GM18511 (cell line): ENCODE measurements around the gene CRMP1.

ENCODE experiments used
- ATAC-seq: cut with Tn5 transposase; IDR thresholded peaks from one replicate; pipeline ENCODE4 v1.9.1; 2021; ENCODE audit warnings: mild to moderate bottlenecking, moderate library complexity; ENCODE audit not compliant: unreplicated experiment

Gene CRMP1

GRCh38 chr4:5890063-5890727 lies 2.7 kb downstream of the CRMP1 start:
- no peak for ATAC-seq

- no peak for ATAC-seq
These were observed 3.7 kb downstream of the CRMP1 start for GRCh38 chr4:5889002-5889696.

GRCh38 chr4:5888222-5889001 lies 4.5 kb downstream of the CRMP1 start:
- no peak for ATAC-seq

GRCh38 chr4:5887361-5888221 lies 5.3 kb downstream of the CRMP1 start:
- ATAC-seq = no peak

- ATAC-seq = no peak
These were observed 5.9 kb downstream of the CRMP1 start for GRCh38 chr4:5887011-5887360.

GRCh38 chr4:5885733-5886132 lies 7.2 kb downstream of the CRMP1 start:
- no peak for ATAC-seq

- ATAC-seq = no peak
These were observed 8.1 kb downstream of the CRMP1 start for GRCh38 chr4:5884796-5885195.

GRCh38 chr4:5883916-5884315 lies 9.0 kb downstream of the CRMP1 start:
- no peak for ATAC-seq

- ATAC-seq = no peak
These were observed 9.9 kb downstream of the CRMP1 start for GRCh38 chr4:5882947-5883346.

- ATAC-seq = no peak
These were observed 11.5 kb downstream of the CRMP1 start for GRCh38 chr4:5881340-5881739.

GRCh38 chr4:5878359-5878758 lies 14.5 kb downstream of the CRMP1 start:
- no peak for ATAC-seq

GRCh38 chr4:5877392-5877791 lies 15.5 kb downstream of the CRMP1 start:
- ATAC-seq = no peak

GRCh38 chr4:5874811-5875449 lies 18.0 kb downstream of the CRMP1 start:
- no peak for ATAC-seq

- ATAC-seq = no peak
These were observed 22.2 kb downstream of the CRMP1 start for GRCh38 chr4:5870701-5871100.

- no peak for ATAC-seq
These were observed 22.8 kb downstream of the CRMP1 start for GRCh38 chr4:5869966-5870619.

GRCh38 chr4:5867866-5868265 lies 25.0 kb downstream of the CRMP1 start:
- ATAC-seq = no peak

- no peak for ATAC-seq
These were observed 25.8 kb downstream of the CRMP1 start for GRCh38 chr4:5866841-5867813.

- ATAC-seq = no peak
These were observed 26.8 kb downstream of the CRMP1 start for GRCh38 chr4:5865896-5866599.
